GM19395 (cell line): Measurements from ENCODE around the gene CUL3.
"Not testable (repeated sequence)": the region's sequence is repeated elsewhere in the genome, so short reads cannot be mapped to it uniquely, and the experiment has no call there.

Experiments used
- ATAC-seq: cut with Tn5 transposase; IDR thresholded peaks from one replicate; pipeline ENCODE4 v1.9.1; 2021; ENCODE audit warnings: mild to moderate bottlenecking, moderate library complexity; ENCODE audit not compliant: unreplicated experiment

Gene CUL3

DNA sequence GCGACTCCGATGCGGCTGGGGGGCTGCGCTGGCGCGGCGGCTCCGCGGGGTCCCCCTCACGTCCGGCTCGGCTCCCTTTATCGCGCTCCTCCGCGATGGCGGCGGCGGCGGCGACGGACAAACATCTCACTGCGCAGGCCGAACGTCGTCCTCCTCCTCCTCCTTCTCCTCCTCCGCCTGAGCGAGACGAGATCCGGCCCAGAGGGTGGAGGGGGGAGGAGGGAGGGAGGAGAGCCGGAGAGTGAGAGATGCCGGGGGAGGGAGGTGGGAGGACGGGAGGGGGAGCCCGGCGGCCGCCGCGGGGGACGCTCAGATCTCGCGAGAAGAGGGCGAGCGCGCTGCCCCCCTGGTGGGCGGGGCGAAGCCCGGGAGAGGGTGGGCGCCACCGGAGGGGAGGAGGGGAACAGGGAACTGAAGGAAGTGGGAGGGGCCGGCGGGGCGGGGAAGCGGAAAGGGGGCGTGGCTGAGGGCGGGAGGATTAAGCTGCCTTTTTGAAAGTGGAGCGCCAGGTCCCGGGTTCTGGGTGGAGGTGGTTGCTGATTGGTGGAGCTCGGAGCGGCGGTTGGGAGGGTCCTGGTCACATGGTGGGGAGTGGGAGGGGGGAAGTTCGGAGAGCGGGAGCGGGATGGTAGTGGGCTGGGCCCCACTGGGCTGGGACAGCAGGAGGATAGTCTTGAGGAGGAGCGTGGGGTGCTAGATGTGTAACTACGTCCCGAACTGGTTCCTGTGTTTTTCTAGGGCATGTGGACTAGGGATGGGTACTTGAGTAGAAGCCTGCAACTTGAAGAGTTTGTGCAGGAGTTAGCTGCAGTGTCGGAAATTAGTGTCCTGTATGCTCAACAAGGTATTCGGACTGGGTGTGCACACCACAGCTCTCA is at the start of gene CUL3:
Gene CUL3, minus strand, starts transcription at position 153 of the 878 bp plus-strand sequence. CDS start 354 bp downstream, outside the sequence.
- peak; percentile 83 for ATAC-seq

DNA sequence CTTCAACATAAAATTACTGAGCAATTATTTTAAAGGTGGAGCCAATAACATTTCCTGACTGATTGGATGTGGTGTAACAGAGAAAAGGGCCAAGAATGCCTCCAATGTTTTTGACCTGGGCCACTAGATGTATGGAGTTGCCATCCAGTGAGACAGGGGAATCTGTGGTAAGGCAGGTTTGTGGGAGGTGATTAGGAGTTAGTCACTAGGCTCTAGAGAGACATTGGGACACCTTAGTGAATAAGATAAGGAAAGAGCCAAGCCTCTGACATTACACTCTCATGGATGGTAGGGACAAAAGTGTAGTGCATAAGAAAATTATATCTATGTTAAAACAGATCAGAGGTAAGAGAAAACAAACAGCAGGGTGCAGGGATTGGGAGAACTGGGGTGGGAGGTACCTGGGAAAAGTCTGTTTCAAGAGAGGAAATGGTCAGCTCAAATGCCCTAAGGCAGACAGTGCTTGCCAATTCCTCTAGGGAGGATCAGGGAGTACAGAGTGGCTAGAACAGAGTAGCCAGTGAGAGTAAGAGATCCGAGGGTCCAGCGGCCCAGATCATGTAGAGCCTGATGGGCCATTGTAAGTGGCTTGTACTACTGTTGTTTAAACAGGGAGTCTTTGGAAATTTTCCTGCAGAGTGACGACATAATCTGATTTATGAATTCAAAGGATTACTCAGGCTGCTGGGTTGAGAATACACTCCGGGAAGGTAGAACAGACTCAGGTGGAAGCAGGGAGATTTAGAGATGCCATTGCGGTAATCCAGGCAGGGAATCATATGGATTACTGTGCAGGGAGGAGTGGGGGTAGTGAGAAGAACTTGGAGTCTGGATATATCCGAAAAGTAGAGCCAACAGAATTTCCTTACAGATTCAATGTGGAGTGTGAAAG is 45.7 kb upstream of the CUL3 start:
- ATAC-seq: no peak

GRCh38 chr2:224628416-224628815 is 43.3 kb upstream of the CUL3 start:
- no peak for ATAC-seq

- ATAC-seq: no peak
Observed at GRCh38 chr2:224626735-224627134, 41.6 kb upstream of the CUL3 start.

DNA sequence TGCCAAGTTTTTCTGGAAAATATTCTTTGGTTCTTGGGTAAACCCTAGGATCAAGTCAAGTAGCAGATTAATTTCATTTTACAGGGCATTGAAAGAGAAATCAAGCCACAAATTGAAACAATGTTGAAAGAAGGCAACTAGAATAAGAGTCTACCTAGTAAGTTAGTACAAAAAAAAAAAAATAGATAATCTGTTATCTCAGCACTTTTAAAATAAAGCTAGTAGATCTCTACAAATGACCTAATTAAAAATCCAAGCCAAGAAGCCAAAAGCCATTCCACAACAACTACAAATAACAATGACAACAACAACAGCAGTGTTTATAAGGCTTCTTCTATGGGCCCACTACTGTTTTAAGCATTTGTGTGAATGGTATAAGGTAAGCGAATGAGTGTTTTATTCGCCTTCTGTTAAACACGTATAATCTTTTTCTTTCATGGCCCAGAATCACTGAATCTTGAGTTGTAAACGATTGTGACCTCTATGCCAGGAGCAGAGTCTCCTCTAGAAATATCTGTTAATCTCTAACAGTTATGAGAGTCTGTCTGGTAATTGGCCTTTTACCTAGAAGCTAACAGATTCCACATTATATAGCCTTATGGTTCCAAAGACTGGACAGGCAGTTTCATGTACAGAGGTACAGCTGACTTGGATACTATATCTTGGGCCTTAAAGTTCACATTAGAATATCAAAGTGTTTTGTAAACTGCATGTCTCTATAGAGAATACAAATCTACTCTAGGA is 28.6 kb upstream of the CUL3 start:
- ATAC-seq: no peak

GRCh38 chr2:224612578-224612977 is 27.4 kb upstream of the CUL3 start:
- ATAC-seq: no peak

DNA sequence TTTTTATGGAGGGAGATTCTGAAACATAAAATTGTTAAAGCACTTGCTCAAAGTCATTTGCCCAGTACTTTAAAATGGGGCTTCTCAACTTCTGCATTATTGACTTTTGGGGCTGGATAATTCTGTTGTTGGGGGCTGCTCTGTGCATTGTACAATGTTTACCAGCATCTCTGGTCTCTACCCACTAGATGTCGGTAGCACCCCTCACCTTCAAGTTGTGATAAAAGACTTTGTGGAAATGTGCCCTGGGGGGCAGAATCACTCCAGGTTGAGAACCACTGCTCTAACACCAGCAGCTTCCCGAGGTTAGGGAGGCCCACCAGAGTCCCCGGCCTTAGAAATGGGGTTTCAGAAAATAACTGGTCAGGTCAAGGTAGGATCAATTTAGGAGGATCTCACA is 26.8 kb upstream of the CUL3 start:
- no peak for ATAC-seq

- no peak for ATAC-seq
Observed at GRCh38 chr2:224608104-224608503, 22.9 kb upstream of the CUL3 start.

DNA sequence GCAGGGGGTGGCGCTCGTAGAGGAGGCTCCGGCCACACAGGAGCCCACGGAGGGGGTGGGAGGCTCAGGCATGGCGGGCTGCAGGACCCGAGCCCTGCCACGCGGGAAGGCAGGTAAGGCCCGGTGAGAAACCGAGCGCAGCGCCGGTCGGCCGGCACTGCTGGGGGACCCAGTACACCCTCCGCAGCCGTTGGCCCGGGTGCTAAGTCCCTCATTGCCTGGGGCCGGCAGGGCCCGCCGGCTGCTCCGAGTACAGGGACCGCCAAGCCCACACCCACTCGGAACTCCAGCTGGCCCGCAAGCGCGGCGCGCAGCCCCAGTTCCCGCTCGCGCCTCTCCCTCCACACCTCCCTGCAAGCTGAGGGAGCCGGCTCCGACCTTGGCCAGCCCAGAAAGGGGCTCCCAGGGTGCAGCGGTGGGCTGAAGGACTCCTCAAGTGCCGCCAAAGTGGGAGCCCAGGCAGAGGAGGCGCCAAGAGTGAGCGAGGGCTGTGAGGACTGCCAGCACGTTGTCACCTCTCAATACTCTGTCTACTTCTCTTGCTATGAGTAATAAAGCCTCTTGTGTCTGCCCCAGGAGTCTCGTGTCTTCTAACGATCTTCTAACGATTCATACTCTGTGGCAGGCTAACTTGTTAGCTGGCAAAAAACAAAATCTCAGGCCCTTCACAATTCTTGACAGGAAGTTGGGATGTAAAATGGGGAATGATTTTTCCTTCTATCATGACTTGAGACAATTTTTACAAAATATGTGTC is 18.8 kb upstream of the CUL3 start:
- ATAC-seq: not testable (repeated sequence)

DNA sequence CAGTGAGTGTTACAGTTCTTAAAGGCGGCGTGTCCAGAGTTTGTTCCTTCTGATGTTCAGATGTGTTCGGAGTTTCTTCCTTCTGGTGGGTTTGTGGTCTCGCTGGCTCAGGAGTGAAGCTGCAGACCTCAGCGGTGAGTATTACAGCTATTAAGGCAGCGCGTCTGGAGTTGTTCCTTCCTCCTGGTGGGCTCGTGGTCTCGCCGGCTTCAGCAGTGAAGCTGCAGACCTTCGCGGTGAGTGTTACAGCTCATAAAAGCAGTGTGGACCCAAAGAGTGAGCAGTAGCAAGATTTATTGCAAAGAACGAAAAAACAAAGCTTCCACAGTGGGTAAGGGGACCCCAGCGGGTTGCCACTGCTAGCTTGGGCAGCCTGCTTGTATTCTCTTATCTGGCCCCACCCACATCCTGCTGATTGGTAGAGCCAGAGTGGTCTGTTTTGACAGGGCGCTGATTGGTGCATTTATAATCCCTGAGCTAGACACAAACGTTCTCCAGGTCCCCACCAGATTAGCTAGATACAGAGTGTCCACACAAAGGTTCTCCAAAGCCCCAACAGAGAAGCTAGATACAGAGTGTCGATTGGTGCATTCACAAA is 17.7 kb upstream of the CUL3 start:
- ATAC-seq: not testable (repeated sequence)

DNA sequence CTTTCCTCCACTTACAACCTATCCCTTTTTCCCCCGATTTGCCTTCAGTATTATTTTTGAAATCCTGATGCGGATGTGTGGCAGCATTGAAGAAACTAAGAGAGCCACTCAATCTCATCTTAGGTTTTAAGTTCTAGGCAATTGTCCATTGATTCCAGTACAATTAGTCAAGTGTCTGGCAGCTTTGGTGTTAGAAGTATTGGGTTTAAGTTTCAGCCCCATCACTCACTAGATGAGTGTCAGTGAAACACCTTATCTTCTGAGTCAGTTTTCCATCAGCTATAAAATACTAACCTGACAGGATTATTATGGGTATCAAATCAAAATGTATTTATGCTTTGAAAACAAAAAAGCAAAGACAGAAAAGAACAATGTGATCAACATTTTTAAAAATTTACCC is 16.8 kb upstream of the CUL3 start:
- ATAC-seq: no peak

- no peak for ATAC-seq
Observed at GRCh38 chr2:224598678-224599077, 13.5 kb upstream of the CUL3 start.

- ATAC-seq: no peak
Observed at GRCh38 chr2:224596289-224596688, 11.1 kb upstream of the CUL3 start.

- no peak for ATAC-seq
Observed at GRCh38 chr2:224595518-224595917, 10.4 kb upstream of the CUL3 start.

DNA sequence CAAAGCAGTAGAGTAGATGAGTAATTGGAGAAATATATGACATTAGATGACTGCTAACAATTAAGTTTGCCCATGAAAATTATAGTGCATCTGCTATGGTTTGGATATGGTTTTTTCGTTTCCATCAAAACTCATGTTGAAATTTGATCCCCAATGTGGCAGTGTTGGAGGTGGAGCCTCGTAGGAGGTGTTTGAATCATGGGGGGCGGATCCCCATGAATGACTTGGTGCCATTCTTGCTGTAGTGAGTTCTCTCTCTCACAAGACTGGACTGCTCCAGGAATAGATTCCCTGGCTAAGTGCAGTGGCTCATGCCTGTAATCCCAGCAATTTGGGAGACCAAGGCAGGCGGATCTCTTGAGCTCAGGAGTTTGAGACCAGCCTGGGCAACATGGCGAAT is 9.7 kb upstream of the CUL3 start:
- no peak for ATAC-seq

DNA sequence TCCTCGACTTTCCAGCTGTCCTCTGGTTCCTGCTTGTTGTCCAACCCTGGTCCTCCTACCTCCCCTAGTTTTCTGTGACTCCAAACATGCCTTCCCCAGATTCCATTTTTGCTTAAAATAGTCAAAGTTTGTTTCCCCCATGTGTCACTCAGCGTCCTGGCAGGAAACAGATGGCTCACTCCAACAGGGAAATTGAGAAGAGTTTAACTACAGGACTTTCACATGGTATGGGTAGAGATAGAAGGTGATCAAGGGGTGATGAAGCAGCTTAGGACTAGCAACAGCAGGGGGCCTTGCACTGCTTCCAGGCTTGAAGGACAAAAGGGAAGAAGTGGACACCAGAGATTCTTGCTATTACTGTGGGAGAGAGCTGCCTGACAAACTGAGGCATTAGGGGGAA is 6.1 kb upstream of the CUL3 start:
- no peak for ATAC-seq

- ATAC-seq: no peak
Observed at GRCh38 chr2:224586127-224586695, 1.0 kb upstream of the CUL3 start.

GRCh38 chr2:224584785-224585210 is 365 bp downstream of the CUL3 start:
- peak; percentile 38 for ATAC-seq

DNA sequence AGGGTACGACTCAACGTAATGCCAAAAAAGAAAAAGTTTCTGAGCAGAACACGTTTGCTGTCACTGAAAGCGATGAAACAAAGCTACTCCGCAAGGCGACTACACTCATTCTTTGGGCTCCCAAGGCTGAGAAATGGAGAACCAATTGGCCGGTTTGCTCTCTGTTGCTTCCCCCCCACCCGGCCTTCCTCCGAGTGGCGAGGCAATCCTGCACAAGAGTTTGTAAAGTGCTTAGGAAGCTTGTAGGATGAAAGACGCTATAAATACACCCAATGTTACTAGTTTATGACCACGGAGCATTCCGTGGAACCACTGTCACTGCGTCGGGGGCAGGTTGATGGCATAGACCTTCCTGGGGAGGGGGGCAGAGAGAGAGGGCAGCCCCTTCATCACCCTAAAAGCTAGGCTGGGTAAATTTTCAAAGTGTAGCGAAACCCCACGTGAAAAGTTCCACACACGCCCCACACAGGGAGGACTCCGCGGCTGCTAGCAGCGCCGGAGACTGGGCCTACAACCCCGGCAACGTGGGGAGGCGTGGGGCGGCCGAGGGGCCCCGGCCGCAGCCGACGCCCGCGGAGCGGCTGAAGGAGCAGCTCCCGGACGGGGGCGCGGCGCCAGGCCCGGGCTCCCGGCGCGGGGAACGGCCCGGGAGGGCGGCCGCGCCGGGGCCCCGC is 915 bp downstream of the CUL3 start:
- peak; percentile 3 for ATAC-seq
